HUES48 (cell line): ENCODE measurements around the gene PXDC1.
"Not testable (repeated sequence)": the region's sequence is repeated elsewhere in the genome, so short reads cannot be mapped to it uniquely, and the experiment has no call there.

Source experiments
- H3K27ac ChIP-seq: one replicate; pipeline ENCODE4 v1.7.0; 2013; ENCODE audit warnings: low read depth, low read length, inconsistent platforms
- H3K27me3 ChIP-seq: 2 replicates; pipeline ENCODE4 v1.6.1; 2013; ENCODE audit warnings: mild to moderate bottlenecking, low read length; ENCODE audit not compliant: control insufficient read depth, insufficient read depth
- H3K36me3 ChIP-seq: 2 replicates; pipeline ENCODE4 v1.6.1; 2013; ENCODE audit warnings: low read length; ENCODE audit not compliant: control insufficient read depth, insufficient read depth
- H3K4me1 ChIP-seq: 2 replicates; pipeline ENCODE4 v1.6.1; 2013; ENCODE audit warnings: mild to moderate bottlenecking, low read length; ENCODE audit not compliant: control insufficient read depth, insufficient read depth
- H3K4me3 ChIP-seq: 2 replicates; pipeline ENCODE4 v1.5.1; 2013; ENCODE audit warnings: mild to moderate bottlenecking, low read depth, low read length
- H3K9ac ChIP-seq: 2 replicates; pipeline ENCODE4 v1.6.1; 2013; ENCODE audit warnings: mild to moderate bottlenecking, low read depth, low read length, moderate library complexity
- H3K9me3 ChIP-seq: 2 replicates; pipeline ENCODE4 v1.6.1; 2013; ENCODE audit warnings: low read length; ENCODE audit not compliant: control insufficient read depth, insufficient read depth

Gene PXDC1

GRCh38 chr6:3677351-3677750, 74.2 kb downstream of the PXDC1 start:
- not testable (repeated sequence) for H3K9me3 ChIP-seq, H3K27ac ChIP-seq, H3K36me3 ChIP-seq, H3K9ac ChIP-seq, H3K4me3 ChIP-seq, H3K27me3 ChIP-seq, H3K4me1 ChIP-seq
